NCI-H345 (cell line): ENCODE measurements around the gene TMEM232.

Experiments used
- DNase-seq: peaks from one replicate; lab custom pipeline; 2025; lab: John Stamatoyannopoulos, UW

The TMEM232 gene

GRCh38 chr5:110517396-110517795 lies 209.1 kb downstream of the TMEM232 start:
- DNase-seq, result no peak

DNA sequence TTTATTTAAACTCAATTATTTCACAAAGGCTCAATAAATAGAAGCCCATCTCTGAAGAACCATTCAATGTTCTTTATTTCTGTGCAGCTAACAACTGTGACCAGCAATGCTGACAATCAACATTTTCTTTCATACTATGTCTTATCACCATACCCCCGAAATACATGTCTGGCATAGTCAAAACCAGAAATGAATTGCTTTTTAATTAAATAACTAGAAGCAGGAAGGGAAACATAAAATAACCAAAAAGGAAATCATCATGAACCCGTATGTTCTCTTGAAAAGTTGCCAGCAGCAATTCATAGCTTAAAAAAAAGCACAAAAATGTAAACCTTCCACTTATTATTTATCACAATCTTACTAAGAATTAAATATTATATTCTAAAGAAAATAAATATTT lies 212.4 kb downstream of the TMEM232 start:
- DNase-seq, result no peak

DNA sequence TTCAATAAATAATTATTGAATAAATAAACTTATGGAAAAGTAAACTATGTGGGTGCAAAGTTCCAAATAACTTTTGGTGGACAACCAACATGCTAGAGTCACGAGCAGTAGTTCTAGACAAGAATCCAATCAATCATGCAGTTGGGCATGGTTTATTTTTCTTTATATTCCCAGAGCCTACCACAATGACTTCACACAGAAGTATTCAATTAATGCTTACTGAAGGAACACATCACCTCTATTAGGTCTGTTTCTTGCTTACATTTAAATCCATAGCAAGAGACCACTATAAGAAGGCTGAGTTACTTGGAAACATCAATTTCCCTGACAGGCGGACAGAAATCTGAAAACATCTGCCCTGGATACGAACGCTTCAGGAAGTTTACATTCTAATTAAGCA lies 214.2 kb downstream of the TMEM232 start:
- DNase-seq, result no peak

DNA sequence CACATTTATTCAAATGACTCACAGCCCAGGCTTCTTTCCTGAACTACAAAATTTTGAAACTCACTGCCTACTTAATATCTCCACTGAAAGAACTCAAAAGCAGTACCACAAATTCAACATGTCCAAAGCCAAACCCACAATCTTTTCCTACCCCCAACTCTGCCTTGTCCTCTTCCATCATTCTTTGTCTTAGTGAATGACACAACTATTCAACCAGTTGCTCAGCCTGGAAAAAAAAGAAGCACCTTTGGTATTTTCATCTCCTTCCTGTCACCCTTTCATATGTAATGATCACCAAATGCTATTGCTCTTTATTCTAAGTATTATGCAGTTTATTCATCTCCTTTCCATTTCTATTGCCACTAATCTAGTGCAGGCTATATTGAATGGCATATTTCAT lies 216.3 kb downstream of the TMEM232 start:
- no peak for DNase-seq

DNA sequence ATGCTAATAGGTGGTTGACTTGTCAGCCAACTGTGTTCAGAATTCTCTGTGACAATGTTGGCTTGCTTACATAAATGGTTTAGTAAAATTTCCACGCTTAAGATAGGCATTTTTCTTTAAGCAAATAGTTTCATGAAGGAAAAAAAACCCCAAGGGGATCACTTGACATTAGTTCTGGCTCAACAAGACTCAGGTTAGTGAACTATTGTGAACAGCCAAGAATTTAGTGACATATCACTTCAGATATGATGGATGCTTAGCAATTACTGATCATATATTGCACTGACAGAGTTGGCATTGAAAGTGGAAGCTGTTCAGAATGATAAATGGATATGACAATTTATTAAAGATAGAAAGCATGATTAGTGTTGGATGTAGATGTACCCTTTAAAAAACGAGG lies 218.5 kb downstream of the TMEM232 start:
- DNase-seq, result no peak

DNA sequence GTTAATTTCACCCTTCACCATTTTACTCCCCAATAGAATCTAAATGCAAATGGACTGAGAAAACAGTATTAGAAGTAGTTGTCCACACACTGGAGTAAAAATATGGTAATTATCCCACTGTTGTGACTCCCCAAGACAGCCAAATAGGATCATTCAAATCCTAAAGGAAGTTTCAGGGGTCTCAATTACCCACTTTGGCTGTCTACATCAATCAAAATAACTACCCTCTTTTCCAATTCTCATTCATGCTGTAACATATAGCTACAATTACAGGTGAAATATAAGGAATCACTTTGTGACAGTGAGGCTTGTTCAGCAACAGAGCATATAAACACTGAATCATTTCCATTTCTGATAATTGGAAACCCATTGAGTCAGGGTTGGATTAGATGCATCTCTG lies 220.1 kb downstream of the TMEM232 start:
- no peak for DNase-seq

DNA sequence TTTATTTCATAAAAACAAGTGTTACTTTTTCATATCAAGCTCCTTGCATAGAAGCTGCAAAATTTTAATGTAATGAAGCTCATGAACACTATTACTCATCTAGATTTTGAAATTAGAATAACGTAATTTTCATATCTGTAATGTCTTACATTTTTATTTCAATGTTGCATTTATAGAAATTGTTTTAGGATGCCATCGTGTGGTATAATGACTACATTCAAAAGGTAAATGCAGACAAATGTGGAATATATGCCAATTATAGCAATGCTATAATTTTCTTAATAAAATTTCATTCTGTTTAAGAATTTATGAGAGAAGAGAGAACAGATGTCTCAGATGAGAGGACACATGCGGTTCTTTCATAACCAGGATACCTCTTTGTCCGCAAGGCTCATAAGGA lies 230.2 kb downstream of the TMEM232 start:
- DNase-seq, result no peak

DNA sequence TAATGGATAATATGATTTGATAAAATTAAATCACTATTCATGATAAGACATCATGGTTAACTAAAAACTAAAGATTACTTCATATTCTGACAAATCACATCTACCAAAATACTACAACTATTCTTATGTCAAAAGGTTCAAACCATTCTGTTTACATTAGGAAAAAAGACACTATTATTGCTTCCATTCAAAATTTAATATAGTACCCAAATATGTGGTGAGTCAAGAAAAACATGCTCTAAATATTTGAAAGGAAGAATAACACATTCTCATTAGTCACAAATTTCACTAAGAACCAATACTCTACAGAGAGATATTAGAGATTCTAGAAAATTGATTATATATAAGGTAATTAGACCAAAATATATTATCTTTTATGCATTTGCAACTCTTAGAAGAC lies 234.0 kb downstream of the TMEM232 start:
- DNase-seq, result no peak

DNA sequence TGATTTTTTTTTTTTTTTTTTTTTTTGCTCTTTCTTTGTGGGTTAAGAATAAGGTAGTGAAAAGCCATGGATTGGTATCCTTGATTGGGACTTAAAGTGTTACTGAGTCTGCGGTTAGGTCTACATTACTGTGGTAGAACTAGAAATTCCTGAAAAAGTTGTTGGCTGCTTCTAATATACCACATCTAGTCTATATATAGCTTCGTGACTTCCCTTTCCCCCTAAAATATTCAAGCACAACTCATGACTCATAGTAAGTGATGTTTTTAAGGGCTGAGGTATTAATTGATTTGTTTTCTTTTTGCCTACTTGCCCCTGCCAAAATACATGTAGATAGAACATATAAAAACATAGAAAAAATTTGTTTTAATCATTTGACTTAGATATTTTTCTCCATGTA lies 247.6 kb downstream of the TMEM232 start:
- DNase-seq, result no peak

- no peak for DNase-seq
These were observed 248.6 kb downstream of the TMEM232 start for GRCh38 chr5:110477911-110478310.

DNA sequence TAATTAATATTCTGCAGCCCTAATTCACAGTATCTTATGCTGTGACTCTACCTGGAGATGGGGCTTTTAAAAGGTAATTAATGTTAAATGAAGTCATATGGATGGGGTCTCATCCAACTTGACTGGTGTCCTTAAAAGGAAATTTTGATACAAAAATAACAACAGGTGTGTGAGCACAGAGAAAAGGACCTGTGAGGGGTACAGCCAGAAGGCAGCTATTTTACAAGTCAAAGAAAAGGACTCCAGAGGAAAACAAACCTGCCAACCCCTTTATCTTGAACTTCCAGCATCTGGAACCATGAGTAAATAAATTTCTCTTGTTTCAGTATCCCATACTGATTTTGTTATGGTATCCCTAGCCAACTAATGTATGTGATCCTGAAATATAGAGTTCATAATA lies 250.3 kb downstream of the TMEM232 start:
- DNase-seq, result no peak

DNA sequence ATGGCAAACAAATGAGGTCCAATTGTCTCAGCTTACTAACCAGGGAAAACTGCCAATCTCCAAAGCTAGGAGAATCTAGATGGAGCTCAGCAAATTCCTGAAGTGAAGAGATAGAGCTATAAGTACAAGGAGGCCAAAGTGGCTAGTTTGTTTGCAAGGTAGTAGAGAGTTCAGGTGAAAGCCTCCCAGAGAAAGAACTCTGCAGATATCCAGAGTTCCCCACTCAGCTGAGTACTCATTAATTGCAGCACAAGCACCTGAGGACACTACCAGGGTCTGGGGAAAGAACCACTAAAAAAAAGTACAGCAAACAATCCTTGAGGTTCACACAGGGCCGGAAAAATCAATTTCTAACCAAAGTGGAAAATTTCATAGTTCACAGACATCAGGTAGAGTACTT lies 250.9 kb downstream of the TMEM232 start:
- DNase-seq, result no peak

GRCh38 chr5:110469486-110469885 lies 257.0 kb downstream of the TMEM232 start:
- no peak for DNase-seq

DNA sequence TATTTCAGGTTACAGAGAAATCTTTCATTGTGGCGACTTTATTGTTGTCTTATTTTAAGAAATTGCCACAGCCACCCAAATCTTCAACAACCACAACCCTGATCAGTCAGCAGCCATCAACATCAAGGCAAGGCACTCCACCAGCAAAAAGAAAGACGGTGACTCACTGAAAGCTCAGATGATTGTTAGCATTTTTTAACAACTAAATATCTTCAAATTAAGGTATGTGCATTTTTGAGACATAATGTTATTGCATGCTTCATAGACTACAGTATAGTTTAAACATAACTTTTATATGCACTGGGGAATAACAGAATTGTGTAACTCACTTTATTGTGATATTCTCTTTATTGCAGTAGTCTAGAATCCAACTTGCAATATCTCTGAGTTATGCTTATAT lies 263.4 kb downstream of the TMEM232 start:
- no peak for DNase-seq

DNA sequence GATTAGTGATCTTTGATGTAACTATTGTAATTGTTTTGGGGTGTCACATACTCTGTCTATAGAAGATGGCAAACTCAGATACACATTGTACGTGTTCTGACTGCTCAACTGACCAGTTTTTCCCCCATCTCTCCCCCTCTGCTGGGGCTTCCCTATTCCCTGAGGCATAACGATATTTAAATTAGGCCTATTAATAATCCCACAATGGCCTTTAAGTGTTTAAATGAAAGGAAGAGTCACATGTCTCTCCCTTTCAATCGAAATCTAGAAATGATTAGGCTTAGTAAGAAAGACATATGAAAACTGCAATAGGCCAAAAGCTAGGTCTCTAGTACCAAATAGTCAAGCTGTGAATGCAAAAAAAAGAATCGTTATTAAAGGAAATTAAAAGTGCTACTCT lies 265.6 kb downstream of the TMEM232 start:
- DNase-seq, result no peak

DNA sequence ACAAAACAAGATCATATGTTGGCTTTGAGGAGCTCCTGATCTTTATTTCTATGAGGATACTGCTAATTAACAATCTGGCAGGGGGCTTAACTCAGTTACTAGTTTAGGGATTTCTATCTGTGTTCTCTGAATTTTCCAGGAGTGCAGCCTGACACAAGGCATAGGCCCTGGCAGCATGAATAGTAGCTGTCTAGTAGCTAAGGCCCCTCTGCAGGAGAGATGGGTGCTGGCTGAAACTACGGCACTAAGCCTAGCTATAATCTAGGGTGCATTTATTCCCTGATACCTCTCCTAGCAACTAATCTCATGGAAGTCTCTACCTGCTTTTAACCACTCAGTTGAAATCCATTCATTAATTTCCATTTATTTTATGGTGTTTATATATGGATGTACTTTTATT lies 268.2 kb downstream of the TMEM232 start:
- no peak for DNase-seq

- no peak for DNase-seq
These were observed 283.6 kb downstream of the TMEM232 start for GRCh38 chr5:110442856-110443255.

- DNase-seq, result peak; percentile 7
These were observed 285.4 kb downstream of the TMEM232 start for GRCh38 chr5:110441035-110441434.

DNA sequence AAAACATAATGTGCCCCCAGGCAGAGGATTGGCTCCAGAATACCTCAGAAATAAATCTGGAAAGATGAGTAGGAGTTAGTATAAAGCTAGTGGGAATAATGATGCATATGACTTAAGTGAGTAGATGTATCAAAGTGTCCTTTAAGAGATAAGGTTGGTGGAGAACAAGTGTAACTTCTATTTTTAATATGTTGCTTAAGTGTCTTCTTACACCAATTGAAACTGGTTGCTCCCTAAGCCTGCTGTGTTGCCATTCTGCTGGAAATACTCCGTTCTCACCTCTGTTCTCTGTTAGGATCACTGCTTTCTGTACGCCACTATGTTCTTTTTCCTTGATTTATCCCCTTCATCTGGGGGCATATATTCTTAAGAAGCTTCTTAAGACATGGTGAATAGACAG lies 286.4 kb downstream of the TMEM232 start:
- DNase-seq, result no peak

DNA sequence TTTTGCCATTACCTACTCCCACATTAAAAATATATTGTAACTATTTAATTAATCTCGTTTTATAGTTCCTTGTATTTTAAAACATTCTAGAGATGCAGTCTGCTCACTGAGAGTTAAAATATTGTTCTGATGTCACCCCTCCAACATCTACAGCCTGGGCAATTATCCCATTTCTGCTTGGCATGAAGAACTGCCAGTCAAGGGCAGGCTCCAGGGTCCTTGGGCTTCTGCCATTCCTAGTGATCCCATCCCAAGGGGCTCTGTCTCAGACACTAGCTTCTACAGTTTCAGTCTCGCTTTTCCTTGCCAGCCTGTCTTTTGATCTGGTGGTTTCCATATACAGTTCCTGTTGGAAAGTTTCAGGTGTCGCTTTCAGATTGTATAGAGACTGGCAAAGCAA lies 287.2 kb downstream of the TMEM232 start:
- no peak for DNase-seq

- no peak for DNase-seq
These were observed 291.3 kb downstream of the TMEM232 start for GRCh38 chr5:110435207-110435606.

DNA sequence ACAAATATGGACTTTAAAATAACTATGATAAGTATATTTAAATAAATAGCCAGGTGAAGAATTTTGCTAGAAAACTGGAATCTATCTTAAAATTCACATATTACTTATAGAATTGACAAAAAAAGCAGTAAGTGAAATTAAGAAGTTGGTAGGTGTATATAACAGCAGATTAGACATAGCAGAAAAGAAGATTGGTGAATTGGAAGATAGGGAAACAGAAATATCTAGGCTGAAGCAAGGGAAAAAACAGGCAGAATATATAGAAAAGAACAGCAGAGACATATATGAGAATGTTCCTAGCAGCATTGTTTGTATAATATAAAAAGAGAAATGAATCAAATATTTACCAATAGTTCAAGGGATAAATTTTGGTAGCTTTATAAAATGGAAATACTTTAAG lies 294.9 kb downstream of the TMEM232 start:
- no peak for DNase-seq

DNA sequence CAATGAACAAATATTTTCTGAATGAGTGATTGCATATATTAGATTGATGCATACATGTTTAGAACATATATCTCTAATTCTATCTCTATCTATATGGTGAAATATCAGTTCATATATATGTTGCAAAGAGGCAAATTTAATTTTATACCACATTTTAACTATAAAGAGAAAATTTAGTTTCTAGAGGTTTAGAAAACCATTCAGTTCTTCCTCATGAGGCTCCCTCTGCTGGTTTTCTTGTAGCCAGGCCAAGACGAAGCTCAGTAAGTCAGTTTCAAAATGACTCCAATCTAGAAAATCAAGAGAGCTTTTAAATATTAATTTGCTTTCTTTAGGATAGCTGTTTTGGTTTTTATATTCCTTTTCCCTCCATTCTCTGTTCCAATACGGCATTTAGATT lies 312.1 kb downstream of the TMEM232 start:
- DNase-seq, result no peak

DNA sequence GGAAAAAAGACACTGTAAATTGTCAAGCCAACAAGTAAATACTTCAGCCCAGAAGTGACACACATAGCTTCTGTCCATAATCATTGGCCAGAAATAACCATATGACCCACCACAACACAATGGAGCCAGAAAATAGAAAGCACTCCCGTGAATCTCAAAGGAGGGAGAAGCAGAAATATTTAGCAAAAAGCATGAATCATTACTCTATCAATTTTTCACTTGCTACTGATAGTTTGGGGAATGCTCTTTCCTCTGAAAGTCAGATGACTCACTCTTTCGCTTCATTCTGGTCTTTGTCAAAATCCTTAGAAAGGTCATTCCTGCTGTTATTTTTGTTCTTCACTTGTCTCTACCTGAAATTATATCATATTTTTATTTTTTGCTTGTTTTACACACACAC lies 312.6 kb downstream of the TMEM232 start:
- DNase-seq, result no peak

DNA sequence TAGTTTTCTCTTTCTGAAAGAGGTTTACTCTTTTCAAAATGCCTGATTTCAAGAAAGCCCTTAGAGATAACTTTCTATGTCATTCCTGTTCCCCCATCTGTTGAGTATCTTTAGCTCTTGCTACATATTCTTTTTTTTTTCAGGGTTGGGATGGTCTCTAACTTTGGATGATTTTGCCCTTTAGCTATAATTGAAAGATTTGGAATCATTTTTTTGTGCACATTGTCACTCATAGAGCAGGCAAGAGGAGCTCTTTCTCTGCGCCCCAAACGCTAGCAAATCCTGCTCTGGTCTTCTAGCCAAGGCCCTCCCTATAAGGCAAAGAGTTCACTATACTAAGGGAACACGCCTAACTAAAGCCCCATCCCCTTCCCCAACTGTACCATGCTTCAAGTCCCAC lies 316.9 kb downstream of the TMEM232 start:
- DNase-seq, result no peak
